PFSK-1 (cell line): ENCODE results near the gene SRD5A1.

Experiments used
- FOXP2 ChIP-seq: optimal IDR thresholded peaks from 2 replicates; pipeline ENCODE3; 2011; ENCODE audit warnings: borderline replicate concordance, control low read depth, inconsistent platforms; ENCODE audit not compliant: insufficient read depth; ENCODE audit errors: extremely low read length, extremely low read depth
- POLR2AphosphoS5 ChIP-seq: IDR thresholded peaks from 2 replicates; pipeline ENCODE4 v1.6.1; 2012; ENCODE audit warnings: low read depth, mild to moderate bottlenecking, control low read depth, low read length, moderate library complexity
- SIN3A ChIP-seq: IDR thresholded peaks from 2 replicates; pipeline ENCODE4 v1.6.1; 2012; ENCODE audit warnings: mild to moderate bottlenecking, low read length, moderate library complexity, borderline replicate concordance; ENCODE audit not compliant: insufficient read depth
- TAF1 ChIP-seq: IDR thresholded peaks from 2 replicates; pipeline ENCODE4 v1.6.1; 2012; ENCODE audit warnings: low read length, control low read depth, borderline replicate concordance; ENCODE audit not compliant: insufficient read depth
- TF ChIP-seq, protein P1 (sequence below), 2 experiments: IDR thresholded peaks; 2 replicates each; pipeline versions ENCODE4 v1.6.1 to v1.8.0; 2011 to 2012; ENCODE audit warnings: low read depth in 2 of 2, low read length in 2 of 2, control low read depth in 1 of 2, inconsistent platforms in 1 of 2, mild to moderate bottlenecking in 1 of 2, moderate library complexity in 1 of 2; ENCODE audit not compliant: insufficient read depth in 1 of 2

Gene SRD5A1

DNA sequence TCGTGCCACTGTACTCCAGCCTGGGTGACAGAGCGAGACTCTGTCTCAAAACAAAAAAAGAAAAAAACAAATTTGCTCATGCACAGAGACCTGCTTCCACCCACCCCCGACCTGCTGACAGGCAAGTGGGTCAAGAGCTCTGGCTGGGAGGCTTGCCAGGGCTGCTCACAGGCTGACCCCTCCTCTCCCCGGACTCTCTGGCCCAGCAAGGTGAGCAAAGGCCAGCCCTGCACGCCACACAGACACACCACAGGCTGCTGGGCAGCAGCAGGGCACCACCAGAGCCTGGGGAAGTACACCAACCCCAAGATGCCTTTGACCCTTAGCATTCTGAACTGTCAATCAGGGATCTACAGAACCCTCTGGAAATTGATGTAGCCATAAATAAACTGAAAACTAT is 29.6 kb upstream of the SRD5A1 start:
- TF ChIP-seq, protein P1, sequence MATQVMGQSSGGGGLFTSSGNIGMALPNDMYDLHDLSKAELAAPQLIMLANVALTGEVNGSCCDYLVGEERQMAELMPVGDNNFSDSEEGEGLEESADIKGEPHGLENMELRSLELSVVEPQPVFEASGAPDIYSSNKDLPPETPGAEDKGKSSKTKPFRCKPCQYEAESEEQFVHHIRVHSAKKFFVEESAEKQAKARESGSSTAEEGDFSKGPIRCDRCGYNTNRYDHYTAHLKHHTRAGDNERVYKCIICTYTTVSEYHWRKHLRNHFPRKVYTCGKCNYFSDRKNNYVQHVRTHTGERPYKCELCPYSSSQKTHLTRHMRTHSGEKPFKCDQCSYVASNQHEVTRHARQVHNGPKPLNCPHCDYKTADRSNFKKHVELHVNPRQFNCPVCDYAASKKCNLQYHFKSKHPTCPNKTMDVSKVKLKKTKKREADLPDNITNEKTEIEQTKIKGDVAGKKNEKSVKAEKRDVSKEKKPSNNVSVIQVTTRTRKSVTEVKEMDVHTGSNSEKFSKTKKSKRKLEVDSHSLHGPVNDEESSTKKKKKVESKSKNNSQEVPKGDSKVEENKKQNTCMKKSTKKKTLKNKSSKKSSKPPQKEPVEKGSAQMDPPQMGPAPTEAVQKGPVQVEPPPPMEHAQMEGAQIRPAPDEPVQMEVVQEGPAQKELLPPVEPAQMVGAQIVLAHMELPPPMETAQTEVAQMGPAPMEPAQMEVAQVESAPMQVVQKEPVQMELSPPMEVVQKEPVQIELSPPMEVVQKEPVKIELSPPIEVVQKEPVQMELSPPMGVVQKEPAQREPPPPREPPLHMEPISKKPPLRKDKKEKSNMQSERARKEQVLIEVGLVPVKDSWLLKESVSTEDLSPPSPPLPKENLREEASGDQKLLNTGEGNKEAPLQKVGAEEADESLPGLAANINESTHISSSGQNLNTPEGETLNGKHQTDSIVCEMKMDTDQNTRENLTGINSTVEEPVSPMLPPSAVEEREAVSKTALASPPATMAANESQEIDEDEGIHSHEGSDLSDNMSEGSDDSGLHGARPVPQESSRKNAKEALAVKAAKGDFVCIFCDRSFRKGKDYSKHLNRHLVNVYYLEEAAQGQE (IDR thresholded peaks at IDR 0.05; ENCODE audit: insufficient read depth in 1 of 2, low read depth in 2 of 2, low read length in 2 of 2): no peak
- TF ChIP-seq TAF1: no peak
- no peak for TF ChIP-seq FOXP2
- TF ChIP-seq SIN3A: no peak
- no peak for TF ChIP-seq POLR2AphosphoS5

DNA sequence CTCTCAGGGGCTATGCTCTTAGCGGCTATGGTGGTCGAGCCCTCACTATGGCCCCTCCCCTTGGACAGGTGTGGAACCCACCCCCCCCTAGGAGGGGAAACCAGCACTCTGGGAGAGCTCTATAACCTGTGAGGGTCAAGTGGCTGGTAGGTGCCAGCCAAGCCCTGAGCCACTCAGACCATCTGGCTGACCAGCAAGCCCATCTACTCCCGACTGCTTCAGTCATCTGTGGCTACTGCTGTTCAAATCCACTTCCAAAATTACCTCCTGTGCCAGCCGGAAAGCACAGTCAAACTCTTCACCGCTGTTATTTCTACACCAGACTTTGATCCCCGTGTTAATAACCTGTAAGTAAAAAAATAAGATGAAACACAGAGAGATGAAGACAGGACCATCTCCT is 28.9 kb upstream of the SRD5A1 start:
- TF ChIP-seq, protein P1 (IDR thresholded peaks at IDR 0.05; ENCODE audit: insufficient read depth in 1 of 2, low read depth in 2 of 2, low read length in 2 of 2): no peak
- TF ChIP-seq SIN3A (no peak), FOXP2 (no peak), TAF1 (no peak)

GRCh38 chr5:6604946-6605345 is 28.3 kb upstream of the SRD5A1 start:
- TF ChIP-seq POLR2AphosphoS5: no peak

DNA sequence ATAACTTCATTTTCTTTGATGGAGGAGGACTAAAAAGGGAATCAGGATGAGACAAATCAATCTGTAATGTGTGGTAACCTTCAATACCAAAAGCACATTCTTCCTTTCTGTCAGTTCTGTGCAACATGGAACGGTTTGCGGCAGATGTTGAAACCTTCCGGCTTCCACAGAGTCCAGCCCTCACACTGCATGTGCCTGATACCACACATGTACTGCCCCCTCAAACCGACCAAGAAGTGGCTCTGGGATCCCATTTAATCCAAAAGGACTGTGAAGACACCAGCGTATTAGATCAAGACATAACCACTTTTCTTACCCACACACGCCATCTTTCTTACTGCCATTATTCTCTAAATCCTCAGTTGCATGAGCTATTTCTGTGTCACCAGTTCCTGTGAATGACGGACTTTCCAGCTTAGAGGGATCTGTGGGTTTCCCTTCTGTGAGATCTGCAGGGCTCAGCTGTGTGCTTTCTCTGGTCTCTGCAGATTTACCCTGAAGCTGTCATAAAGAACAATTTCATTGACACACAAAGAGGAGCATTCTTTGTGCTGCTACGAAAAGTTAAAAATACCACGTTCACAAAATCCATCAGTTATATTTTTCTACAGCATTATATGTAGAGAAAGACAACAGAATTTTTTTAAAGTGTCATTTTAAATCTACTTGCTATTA is 26.2 kb upstream of the SRD5A1 start:
- TF ChIP-seq FOXP2 (no peak), POLR2AphosphoS5 (0 out of 2 replicates have a peak, but pooled peaks have one; percentile 23), SIN3A (no peak)
- TF ChIP-seq, protein P1 (IDR thresholded peaks at IDR 0.05; ENCODE audit: insufficient read depth in 1 of 2, low read depth in 2 of 2, low read length in 2 of 2): no peak

DNA sequence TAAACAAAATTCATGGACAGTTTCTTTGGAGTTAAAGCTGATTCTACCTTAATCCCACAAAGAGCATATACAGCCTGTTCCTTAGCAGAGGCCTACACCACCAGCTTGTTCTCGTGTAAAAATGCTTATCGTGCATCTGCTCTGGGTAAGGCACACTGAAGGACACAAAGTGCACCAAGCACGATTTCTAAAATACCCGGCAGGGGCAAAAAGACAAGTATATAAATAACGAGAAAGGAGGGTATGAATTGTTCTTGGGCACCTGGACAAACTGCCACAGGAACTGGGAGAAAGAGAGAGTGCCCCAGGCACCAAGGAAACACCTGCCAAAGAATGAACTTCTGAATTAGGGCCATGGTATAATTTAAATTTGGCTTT is 25.7 kb upstream of the SRD5A1 start:
- no peak for TF ChIP-seq FOXP2
- no peak for TF ChIP-seq TAF1
- no peak for TF ChIP-seq SIN3A
- no peak for TF ChIP-seq POLR2AphosphoS5
- TF ChIP-seq, protein P1 (IDR thresholded peaks at IDR 0.05; ENCODE audit: insufficient read depth in 1 of 2, low read depth in 2 of 2, low read length in 2 of 2): no peak
